HG03457 (cell line): ENCODE data around the gene PZP.
"Not testable (repeated sequence)": the region's sequence is repeated elsewhere in the genome, so short reads cannot be mapped to it uniquely, and the experiment has no call there.

Experiments
- ATAC-seq: cut with Tn5 transposase; IDR thresholded peaks from one replicate; pipeline ENCODE4 v1.9.1; 2021; ENCODE audit warnings: moderate number of reproducible peaks; ENCODE audit not compliant: unreplicated experiment

PZP gene

DNA sequence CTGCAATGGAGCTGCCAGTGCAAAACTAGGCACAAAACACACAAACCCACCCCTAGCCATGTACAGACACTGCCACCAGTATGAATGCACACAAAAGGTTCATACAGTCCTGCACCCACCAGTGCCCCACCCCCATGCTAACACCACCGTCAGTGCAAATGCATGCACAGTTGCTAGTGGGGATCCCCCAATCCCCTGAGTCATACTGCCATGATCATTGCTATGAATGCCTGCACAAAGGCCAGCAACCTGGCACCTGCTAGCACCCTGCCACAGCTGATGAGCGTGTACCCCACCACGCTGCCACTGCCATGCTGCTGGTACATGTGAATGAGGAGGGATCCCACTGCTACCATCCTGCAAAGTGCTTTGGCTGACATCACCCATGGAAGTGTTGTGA lies 23.9 kb downstream of the PZP start:
- no peak for ATAC-seq

DNA sequence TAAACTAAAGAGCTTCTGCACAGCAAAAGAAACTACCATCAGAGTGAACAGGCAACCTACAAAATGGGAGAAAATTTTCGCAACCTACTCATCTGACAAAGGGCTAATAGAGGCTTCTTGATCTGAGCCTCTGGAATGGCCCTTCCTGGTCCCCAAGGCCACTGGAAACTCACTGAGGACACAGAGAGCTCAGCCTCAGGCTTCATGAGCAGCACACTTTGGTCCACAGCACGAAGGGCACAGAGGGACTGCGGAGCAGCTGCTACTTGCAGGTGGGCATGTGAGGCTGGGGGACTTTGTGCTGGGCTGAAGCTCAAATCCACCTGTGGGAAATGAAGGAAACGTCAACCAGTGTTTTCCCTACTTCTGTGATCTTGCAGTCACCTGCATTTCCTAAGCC lies 27.4 kb downstream of the PZP start:
- no peak for ATAC-seq

DNA sequence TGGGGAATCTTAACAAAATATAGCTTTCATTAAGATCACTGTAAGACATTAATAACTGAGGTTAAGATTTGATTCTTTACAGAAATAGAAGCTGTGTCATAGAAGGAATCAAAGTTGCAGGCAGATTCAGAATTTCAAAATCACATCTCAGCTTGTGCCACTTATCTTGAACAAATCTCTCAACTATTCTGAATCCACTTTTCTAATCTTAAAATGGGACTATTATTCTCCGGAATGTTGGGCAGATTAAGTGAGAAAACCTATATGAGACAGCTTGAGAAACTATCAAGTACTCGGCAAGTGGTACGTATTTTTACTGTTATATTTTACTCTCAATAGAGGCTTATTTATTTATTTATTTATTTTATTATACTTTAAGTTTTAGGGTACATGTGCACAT lies 28.4 kb downstream of the PZP start:
- no peak for ATAC-seq

DNA sequence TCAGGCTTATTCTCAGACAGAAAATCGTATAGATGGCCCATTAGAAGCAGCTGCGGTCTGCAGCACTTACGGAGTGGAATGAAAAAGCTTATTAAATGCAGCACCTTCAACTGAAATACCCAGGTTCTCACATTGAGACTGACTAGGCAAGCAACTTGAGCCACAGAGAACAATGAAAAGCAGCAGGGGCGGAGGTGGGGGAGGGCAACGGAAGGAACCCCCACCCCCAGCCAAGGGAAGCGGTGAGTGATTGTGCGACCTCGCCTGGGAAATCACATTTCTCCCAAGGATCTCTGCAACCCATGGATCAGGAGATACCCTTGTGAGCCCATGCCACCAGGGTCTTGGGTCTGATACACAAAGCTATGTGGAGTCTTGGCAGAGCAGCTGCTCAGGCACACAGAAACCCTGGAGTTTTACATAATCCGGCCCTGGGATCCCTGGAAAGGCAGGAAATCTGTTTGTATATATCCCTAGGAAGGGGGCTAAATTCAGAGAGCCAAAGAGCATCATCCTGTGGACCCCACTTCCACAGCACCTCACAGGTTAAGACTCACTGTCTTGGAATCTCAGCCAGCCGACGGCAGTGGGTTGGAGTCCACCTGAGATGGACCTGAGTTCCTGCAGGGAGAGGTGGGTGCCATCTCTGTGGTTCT lies 38.1 kb downstream of the PZP start:
- ATAC-seq: no peak

GRCh38 chr12:9167345-9167744 lies 40.9 kb downstream of the PZP start:
- ATAC-seq: not testable (repeated sequence)

- no peak for ATAC-seq
Measured at GRCh38 chr12:9163392-9163791, 44.8 kb downstream of the PZP start.

DNA sequence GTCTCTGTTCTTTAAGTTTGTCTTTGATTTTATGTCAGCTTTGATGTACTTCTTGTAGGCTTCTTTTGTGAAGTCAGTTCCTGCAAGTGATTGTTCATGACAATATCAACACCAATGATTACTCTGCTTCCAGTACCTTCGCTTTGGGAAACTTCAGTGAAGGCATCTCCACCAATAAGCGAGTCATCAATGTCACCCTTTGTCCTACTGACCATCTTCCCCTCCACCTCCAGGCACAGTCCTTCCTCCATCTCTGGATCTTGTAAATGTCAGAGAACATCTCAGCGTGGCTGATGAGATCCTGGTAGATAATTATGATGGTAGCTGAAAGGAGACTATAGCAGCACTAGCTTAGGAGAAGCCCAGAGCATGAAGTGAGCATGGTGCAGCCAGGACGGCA lies 52.1 kb downstream of the PZP start:
- ATAC-seq: no peak

DNA sequence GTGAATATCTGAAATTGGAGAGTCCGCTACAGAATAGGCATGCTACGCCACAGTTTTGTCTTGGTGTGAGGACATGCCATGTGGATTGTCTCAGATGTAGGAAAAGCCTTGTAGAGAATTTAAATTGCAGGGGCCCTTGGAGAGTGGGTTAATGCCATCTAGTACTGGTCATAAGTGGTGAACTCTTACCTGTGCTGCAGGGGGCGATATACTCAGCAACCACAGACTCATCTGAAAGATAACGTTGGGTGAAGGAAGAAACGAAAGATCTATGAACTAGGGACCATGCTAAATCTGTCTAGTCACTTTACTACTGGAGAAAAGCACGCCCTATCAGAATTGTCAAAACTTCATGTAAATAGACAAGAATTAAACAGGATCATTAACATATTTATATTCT lies 58.8 kb downstream of the PZP start:
- ATAC-seq: no peak

DNA sequence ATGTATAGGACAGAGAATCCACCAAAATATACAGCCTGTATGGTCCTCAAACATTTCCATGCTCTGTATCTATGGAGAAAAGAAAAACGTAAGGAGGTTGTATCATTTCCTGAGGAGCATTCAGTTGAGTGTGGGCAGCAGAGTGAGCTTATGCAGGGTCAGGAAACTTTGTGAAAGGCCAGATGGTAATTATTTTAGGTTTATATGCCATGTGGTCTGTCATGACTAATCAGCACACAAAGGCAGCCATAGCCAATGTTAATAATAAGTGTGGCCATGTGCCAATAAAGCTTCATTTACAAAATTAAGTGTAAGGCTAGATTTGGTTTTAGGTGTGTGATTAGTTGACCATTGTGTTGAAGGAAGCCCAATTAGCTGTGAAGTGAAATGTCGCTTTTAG lies 59.3 kb downstream of the PZP start:
- ATAC-seq: no peak

DNA sequence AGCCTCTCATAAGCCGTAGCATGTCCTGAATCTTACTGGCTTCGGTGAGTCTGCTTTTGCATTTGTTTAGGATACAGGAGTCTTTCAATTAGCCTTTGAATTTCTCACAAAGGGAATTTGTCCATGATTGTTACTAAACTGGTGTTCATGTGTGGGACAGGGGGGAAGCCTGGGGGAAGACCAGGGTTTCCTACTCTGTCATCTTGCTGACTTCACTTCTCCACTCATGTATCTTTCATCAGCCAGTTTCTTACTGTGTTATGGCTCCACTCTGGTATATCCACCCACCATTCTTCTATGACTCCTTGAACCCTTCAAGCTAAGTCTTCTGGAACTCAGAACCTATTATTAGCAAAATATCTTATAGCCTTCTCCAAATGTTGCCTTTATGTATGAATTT lies 60.7 kb downstream of the PZP start:
- no peak for ATAC-seq

- no peak for ATAC-seq
Measured at GRCh38 chr12:9144730-9145106, 63.5 kb downstream of the PZP start.

- no peak for ATAC-seq
Measured at GRCh38 chr12:9143929-9144729, 64.1 kb downstream of the PZP start.

- no peak for ATAC-seq
Measured at GRCh38 chr12:9143137-9143536, 65.1 kb downstream of the PZP start.

- ATAC-seq: not testable (repeated sequence)
Measured at GRCh38 chr12:9139588-9140290, 68.5 kb downstream of the PZP start.

DNA sequence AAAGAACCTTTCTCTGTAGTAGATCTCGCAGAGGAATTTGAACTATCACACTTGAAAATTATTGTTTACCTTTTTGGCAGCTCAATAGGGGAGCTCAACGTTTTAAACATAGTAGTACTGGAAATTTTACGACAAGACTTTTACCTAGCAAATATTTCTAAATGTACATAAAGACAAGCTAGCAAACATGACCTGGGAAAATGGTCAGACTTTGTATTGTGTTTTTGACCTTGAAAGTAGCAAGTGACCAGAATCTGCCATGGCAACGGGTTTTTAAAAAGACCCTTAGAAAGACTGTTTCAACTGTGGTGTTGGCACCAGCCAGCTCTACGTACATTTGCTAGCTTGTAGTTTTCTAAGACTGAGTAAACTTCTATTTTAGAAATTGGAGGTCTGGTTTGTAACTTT lies 72.3 kb downstream of the PZP start:
- no peak for ATAC-seq

- ATAC-seq: no peak
Measured at GRCh38 chr12:9134981-9135628, 73.1 kb downstream of the PZP start.

GRCh38 chr12:9133216-9133916 lies 74.8 kb downstream of the PZP start:
- no peak for ATAC-seq

DNA sequence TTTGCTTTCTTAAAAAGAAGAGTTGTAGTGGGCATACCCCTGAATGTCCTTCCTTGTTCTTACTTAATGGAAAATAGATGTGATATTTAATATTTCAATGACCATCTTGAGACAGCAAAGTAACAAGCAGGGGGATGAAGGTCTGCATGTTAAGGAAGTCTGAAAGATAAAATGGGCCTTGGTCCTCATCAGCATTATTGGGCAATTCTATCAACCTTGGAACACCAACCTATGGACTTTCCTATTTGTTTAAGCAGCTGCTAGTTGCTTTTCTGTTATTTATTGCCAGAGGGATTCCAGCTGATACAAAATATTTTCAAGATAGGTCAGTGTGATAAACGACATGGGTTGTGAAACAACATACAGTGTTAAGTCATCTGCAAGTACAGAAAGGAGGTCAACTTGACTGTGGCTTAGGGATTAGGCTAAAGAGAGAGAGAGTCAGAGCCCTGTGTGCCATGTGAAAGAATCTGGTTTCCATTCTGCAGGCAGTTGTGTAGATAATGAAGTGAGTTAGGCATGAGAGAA lies 76.1 kb downstream of the PZP start:
- no peak for ATAC-seq

DNA sequence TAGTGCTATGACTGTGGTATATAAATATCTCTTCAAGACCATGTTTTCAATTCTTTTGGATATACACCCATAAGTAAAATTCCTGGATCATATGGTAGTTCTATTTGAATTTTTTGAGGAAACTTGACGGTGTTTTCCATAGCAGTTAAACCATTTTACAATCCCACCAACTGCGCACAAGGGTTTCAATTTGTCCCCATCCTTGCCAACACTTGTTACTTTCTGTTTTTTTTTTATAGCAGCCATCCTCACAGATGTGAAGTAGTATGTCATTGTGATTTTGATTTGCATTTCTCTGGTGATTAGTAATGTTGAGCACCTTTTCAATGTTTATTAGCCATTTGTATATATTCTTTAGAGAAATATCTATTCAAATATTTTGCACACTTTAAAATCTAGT lies 78.0 kb downstream of the PZP start:
- ATAC-seq: no peak

DNA sequence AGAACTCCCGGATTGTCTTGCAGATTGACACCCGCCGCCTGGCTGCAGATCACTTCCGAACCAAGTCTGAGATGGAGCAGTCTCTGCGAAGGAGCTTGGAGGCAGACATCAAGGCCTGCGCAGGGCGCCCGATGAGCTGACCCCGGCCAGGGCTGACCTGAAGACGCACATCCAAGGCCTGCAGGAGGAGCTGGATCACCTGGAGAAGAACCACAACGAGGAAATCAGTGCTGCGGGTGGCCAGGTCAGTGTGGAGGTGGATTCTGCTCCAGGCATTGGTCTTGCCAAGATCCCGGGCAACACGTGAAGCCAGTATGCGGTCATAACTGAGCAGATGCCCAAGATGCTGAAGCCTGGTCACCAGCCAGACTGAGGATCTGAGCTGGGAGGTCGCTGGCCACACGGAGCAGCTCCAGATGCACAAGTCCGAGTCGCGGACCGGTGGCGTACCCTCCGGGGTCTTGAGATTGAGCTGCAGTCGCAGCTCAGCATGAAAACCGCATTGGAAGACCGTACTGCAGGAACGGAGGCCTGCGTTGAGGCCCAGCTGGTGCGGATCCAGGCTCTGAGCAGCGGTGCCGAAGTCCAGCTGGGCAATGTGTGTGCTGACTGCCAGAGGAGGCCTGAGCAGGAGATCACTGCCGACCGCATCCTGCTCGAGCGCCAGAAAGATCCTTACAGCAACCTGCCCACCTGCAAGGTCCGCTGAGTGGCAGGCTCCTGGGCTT lies 80.1 kb downstream of the PZP start:
- ATAC-seq: no peak
